NOMO-1 (cell line): Measurements from ENCODE around the gene APOBEC3H.
A peak's percentile ranks its signal among the peaks of the same experiment; 100 is the strongest.
"Not testable (repeated sequence)": the region's sequence is repeated elsewhere in the genome, so short reads cannot be mapped to it uniquely, and the experiment has no call there.

Experiments used
- DNase-seq, 2 experiments: peaks; one replicate each; lab custom pipeline; 2025; ENCODE audit not compliant: unreplicated experiment in 2 of 2; lab: John Stamatoyannopoulos, UW

The APOBEC3H gene

DNA sequence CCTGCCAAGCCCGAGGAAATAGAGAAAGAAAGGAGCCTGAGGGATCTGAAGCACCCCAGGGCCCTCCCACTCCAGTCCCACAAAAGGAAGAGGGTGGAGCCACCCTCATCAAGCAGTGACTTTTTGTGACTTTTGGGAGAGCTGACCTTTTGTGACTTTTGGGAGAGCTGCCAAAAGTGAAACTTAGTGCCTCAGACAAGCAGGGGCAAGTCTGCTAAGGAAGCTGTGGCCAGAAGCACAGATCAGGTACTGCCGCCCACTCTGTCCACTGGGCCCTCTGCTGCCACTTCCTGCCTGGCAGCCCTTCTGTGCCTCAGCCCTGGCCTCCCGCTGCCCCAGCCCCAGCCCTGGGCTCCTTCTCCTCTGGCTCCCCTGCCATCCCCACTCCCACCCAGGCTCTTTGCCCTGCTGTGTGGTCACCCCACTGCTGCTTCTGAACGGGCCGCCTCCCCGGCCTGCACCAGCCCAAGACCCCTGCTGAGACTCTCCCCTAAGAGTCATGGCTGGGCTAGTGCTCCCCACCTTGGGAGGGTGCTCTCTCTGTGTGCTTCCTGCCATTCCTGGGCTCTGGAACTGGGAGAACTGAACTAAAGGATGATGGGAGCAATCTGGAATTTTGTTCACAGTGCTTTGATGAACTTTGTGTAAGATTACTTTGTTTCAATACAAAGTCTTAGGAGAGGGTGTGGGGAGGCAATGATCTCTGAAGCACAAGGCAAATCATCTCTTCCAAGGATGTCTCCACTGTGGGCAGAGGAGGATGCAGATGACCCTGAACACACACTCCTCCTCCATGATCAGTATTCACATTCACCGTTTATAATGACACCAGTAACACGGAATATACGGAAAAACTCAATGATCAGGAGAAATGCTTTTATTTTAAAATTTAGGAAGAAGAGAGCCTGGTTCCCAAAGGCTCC, at the start of gene APOBEC3H:
Gene APOBEC3H (plus strand): TSS at position 147 of the 923 bp plus-strand sequence. CDS start 3,035 bp downstream, outside the sequence.
- DNase-seq, result peak; percentile 64 to 68

DNA sequence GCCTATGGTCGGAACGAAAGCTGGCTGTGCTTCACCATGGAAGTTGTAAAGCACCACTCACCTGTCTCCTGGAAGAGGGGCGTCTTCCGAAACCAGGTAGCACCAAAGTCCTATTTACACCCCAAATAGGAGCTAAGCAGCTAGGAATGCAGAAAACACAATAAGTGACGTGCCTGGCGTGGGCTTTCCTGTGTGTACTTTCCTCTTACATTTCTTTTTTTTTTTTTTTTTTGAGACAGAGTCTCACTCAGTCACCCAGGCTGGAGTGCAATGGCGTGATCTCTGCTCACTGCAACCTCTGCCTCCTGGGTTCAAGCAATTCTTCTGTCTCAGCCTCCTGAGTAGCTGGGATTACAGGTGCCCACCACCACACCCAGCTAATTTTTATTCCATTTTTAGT, 47.6 kb upstream of the APOBEC3H start:
- not testable (repeated sequence) for DNase-seq

DNA sequence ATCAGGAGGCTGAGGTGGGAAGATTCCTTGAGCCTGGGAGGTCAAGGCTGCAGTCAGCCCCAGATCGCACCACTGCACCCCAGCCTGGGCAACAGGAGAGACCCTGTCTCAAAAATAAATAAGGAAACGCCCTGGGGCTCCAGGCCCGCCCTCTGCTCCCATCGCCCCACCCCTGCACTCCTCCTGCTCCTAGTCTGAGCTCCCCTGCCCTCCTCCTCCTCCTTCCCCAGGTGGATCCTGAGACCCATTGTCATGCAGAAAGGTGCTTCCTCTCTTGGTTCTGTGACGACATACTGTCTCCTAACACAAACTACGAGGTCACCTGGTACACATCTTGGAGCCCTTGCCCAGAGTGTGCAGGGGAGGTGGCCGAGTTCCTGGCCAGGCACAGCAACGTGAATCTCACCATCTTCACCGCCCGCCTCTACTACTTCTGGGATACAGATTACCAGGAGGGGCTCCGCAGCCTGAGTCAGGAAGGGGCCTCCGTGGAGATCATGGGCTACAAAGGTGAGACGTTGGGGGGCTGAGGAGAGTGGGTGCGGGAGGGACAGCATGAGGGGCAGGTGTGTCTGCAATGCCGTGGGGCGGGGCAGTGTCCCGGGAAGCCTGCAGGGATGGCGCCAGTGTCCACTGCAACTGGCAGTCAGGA, 45.1 kb upstream of the APOBEC3H start:
- not testable (repeated sequence) for DNase-seq

DNA sequence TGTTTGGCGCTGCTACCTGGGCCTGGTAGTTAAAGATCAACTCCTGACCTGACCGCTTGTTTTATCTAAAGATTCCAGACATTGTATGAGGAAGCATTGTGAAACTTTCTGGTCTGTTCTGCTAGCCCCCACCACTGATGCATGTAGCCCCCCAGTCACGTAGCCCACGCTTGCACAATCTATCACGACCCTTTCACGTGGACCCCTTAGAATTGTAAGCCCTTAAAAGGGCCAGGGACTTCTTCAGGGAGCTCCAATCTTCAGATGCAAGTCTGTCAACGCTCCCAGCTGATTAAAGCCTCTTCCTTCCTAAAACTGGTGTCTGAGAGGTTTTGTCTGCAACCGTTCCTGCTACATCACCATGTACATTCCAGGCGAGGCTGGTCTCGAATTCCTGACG, 41.4 kb upstream of the APOBEC3H start:
- no peak for DNase-seq

DNA sequence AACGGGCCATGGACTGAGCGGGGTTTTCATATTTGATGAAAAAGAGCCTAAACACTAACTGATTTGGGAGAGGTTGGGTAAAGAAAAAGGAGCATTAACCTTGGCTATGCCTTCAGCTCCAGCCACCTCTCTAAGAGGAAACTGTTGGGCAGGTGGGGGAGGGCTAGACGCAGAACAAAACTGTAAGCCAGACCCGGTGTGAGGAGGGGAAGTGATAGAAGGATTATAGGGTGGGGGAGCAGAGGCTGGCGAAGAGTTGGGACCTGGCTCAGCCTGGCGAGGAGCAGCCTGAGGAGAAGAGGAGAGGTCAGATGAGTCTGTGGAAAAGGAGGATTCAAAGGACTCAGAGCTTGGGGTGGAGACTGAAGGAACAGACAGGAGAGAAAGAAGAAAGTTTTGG, 35.8 kb upstream of the APOBEC3H start:
- DNase-seq, result peak; percentile 16 to 42

DNA sequence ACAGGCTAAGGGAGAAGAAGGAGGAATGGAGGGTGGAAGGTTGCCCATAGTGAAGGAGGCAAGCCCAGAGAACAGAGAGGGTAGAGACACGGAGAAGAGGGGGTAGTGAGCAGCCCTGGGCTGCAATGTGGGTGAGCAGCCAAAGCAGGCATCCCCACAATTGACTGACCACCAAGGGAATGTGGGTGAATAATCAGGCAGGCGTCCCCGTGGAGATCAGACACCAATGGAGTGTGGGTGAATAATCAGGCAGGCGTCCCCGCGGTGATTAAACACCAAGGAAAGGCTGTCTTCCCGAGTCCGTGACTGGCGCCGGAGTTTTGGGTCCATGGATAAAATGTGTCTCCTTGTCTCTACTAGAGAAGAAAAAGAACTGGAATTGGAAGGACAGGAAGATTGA, 35.1 kb upstream of the APOBEC3H start:
- not testable (repeated sequence) for DNase-seq

DNA sequence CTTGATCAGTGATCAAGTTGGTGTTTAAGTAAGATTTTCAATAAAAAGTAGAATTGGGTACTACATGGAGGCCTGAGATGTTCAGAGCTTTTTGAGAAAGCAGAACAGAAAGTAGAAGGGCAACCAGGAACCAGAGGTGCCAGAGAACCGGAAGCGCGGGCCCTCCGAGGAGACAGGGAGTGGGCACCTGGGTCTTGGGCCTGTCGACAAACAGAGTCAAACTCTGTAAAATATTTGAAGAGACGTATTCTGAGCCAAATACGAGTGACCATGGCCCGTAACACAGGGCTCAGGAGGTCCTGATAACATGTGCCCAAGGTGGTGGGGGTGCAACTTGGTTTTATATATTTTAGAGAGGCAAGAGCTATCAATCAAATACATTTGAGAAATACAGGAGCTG, 33.1 kb upstream of the APOBEC3H start:
- peak in 1 of 2 experiments; percentile 30 for DNase-seq

DNA sequence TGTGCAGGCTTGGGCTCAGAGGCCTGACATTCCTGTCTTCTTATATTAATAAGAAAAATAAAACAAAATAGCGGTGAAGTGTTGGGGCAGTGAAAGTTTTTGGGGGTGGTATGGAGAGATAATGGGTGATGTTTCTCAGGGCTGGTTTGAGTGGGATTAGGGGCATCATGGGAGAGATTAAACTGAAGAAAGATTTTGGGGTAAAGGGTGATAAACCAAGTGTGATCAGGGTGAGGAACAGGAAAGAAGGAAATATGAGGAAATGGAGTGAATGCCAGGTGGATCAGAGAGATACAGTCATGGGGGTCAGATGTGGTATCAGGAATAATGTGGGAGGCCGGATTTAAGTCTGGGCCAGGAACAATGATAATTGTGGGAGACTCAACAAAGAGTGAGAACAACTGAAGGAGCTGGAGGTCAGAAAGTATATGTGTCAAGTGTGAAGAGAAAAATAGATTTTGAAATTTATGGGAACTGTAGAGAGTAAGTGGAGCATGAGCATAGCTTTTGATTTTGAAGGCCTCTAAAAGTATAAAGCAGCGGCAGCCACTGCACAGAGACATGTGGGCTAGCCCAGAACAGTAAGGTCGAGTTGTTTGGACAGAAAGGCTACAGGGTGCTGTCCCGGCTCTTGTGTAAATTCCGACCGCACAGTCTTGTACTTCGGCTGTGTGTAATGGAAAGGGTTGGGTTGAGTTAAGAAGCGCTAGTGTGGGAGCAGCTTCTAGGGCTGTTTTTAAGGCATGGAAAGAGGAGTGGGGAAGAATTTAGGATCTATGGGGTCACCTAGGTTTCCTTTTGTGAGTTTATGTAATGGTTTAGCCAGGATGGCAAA, 30.4 kb upstream of the APOBEC3H start:
- DNase-seq, result not testable (repeated sequence)

DNA sequence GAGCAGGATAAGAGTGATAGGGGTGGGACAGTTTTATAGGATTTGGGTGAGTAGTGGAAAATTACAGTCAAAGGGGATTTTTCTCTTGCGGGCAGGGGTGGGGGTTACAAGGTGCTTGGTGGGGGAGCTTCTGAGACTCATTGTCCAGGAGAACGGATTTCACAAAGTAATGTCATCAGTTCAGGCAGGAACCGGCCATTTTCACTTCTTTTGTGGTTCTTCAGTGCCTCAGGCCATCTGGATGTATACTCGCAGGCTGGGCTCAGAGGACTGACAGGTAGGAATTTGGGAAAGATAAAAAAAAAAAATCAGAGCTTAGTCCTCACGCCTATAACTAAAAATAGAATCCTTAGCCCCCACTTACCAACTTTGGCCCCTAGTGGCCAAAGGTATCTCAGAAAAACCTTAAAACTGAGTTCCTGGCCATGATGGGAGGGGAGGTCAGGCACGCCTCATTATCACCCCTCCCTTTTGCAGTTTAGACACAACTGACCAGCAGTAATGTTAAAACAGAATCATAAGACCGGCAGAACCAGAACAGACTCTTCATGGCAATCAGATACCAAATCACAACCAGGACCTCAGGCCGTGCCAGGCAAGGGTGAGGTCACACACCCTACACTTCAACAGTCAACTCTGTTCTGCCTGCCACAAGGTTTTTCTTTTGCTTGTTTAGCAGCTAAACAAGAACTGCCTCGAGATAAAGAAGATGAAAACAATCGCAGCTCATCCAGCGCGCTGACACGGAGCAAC, 28.8 kb upstream of the APOBEC3H start:
- DNase-seq, result no peak

DNA sequence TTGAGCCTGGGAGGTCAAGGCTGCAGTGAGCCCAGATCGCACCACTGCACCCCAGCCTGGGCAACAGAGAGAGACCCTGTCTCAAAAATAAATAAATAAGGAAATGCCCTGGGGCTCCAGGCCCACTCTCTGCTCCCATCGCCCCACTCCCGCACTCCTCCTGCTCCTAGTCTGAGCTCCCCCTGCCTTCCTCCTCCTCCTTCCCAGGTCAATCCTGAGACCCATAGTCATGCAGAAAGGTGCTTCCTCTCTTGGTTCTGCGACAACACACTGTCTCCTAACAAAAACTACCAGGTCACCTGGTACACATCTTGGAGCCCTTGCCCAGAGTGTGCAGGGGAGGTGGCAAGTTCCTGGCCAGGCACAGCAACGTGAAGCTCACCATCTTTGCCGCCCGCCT, 26.9 kb upstream of the APOBEC3H start:
- no peak for DNase-seq

DNA sequence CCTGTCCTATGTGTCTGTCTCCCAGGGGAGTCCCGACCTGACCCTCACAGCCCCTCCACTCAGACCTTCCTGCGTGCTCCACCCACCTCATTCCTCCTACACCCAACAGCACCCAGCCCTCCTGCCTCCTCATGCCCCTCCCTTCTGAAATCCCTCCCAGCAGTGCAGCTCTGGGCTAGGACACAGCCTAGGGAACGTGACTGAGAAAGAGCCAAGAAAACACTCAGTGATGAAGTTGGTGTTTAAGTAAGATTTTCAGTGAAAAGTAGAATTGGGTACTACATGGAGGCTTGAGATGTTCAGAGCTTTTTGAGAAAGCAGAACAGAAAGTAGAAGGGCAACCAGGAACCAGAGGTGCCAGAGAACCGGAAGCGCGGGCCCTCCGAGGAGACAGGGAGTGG, 24.5 kb upstream of the APOBEC3H start:
- peak in 1 of 2 experiments; percentile 47 for DNase-seq

DNA sequence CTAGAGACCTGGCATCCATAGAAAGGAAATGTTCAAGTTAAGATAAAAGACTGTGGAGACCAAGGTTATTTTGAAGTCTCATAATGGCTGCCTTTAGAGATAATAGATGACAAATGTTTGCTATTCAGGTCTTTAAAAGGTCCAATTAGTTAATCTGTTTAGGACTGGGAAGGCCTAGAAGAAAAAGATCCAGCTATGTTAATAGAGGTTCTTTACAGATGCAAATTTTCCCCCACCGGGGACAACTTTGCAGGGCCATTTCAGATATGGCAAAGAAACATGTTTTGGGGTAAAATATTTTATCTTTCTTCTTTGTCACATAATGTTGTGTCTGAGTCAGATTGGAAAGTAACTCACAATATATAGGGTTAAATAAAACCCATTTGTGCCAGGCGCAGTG, 23.1 kb upstream of the APOBEC3H start:
- DNase-seq, result no peak

DNA sequence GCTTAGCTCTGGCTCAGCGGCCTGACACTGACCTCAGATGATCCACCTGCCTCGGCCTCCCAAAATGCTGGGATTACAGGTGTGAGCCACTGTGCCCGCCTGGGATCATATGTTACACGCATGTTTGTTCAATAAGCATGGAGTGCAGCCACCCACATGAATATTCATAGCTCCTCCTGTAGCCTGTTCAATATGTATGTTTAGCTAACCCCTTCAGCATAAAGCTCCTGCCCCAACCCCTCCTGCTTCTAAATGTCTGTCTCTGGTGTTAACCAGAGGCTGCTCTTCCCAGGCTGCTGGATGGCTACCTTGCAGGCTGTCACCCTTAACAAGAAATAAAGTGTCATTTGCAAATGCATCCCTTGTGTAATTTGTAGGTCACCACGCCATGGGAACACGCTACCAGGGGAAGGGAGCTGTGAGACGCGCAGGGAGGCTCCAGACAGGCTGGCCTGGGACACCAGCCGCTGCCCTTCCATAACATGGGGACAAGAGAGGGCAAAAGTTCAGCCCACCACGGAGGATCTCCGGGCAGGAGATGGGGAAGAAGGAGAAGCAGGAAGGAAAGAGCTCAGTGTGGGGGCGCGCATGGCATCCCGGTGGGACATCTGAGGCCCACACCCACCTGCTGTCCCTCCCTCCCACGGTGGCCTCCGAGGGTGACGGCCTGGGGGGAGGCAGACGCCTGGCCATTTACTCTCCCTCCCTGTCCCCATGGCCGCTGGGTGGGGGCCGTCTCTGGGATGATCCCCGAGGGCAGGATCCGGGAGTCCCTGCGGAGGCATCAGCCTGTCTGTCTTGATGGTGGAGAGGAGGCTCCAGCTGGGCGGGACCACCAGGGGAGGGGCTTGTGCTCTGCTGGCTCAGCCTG, 20.7 kb upstream of the APOBEC3H start:
- DNase-seq, result not testable (repeated sequence)

DNA sequence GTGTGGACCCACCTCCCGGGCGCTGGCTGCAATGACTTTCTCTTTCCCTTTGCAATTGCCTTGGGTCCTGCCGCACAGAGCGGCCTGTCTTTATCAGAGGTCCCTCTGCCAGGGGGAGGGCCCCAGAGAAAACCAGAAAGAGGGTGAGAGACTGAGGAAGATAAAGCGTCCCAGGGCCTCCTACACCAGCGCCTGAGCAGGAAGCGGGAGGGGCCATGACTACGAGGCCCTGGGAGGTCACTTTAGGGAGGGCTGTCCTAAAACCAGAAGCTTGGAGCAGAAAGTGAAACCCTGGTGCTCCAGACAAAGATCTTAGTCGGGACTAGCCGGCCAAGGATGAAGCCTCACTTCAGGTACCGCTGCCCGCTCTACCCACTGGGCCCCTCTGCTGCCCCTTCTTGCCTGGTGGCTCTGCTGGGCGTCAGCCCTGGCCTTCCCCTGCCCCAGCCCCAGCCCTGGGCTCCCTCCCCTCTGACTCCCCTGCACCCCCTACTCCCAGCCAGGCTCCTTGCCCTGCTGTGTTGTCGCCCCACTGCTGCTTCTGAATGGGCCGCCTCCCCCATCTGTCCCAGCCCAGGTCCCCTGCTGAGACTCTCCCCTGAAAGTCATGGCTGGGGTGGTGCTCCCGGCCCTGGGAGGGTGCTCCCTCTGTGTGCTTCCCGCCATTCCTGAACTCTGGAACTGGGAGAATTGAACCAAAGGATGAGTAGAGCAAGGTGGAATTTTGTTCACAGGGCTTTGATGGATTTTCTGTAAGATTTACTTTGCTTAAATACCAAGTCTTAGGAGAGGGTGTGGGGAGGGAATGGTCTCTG, 19.8 kb upstream of the APOBEC3H start, which contains the start of gene APOBEC3G:
Gene APOBEC3G (plus strand): TSS at position 250 of the 815 bp plus-strand sequence. CDS start 87 bp downstream, at position 337.
- peak; percentile 47 to 62 for DNase-seq

DNA sequence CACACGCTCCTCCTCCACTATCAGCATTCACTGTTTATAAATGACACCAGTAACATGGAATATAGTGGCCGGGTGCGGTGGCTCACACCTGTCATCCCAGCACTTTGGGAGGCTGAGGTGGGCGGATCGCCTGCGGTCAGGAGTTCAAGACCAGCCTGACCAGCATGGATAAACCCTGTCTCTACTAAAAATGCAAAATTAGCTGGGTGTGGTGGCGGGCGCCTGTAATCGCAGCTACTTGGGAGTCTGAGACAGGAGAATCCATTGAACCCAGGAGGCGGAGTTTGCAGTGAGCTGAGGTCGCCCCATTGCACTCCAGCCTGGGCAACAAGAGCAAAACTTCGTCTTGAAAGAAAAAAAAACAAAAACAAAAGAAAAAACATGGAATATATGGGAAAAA, 19.1 kb upstream of the APOBEC3H start:
- not testable (repeated sequence) for DNase-seq

DNA sequence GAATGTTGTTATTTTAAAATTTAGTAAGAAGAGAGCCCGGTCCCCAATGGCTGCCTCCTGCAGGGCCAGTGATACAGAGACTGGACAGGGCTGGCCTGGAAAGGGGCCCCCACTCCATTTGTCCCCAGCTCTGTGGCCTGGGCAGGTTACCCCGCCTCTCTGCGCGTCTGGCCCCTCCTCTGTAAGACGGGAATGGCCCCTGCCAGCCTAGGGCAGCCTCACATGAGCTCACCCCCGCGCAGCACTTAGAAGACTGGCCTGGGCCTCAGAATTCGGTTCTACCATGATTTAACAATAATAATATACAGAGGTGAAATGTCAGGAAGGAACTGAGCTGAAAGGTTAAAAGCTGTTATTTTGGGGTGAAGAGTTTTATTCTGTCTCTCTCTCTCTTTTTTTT, 18.7 kb upstream of the APOBEC3H start:
- no peak for DNase-seq

DNA sequence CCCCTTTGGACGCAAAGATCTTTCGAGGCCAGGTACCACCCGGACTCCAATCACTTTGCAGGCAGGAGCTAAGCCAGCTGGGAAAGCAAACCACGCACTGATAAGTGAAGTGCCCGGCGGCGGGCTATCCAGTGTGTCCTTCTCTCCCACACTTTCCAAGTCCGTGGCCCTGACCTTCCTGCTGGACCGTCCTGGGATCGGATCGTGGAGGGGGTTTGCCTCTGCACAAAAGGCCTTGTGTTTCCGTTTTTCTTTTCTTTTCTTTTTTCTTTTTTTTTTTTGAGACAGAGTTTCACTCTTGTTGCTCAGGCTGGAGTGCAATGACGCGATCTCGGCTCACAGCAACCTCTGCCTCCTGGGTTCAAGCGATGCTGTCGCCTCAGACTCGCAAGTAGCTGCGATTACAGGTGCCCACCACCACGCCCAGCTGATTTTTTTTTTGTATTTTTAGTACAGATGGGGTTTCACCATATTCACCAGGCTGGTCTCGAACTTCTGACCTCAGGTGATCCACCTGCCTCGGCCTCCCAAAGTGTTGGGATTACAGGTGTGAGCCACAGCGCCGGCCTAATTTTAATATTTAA, 17.9 kb upstream of the APOBEC3H start:
- DNase-seq, result not testable (repeated sequence)
